HCT116 (cell line): ENCODE results near the gene ZNF236. TPM values are rescaled to one million over a fixed set of nuclear protein-coding genes. Genes with fewer than 3 reads are reported as not detected.

Experiments used
- ATAC-seq: fragments of 200-7000 bp; cut with Tn5 transposase; 2 replicates; pipeline ENCODE4 v1.9.1; 2020; ENCODE audit warnings: mild to moderate bottlenecking, moderate library complexity
- BruUV-seq: library from RNA; stranded (reverse); fragments of 400-500 nt; replicated peaks from 2 replicates; lab custom pipeline; 2021; lab: Mats Ljungman, UMichigan
- CTCF ChIA-PET: fragments of 300-600 bp; sonication (Branson Sonifier 250); formaldehyde crosslinking; loops from one replicate; lab custom pipeline; 2021; ENCODE audit warnings: antibody characterized with exemption; lab: Charles Lee
- POLR2A ChIA-PET: fragments of 300-600, 350-600 bp; sonication (Branson Sonifier 250); formaldehyde crosslinking; loops from one replicate; lab custom pipeline; 2021; ENCODE audit warnings: antibody characterized with exemption; lab: Charles Lee
- RAD21 ChIA-PET, 2 experiments: fragments of 300-600 bp; sonication (Branson Sonifier 250); formaldehyde crosslinking; loops; one replicate each; lab custom pipeline; 2023; ENCODE audit warnings: low total read pairs in 2 of 2; ENCODE audit not compliant: uncharacterized antibody in 2 of 2, unreplicated experiment in 2 of 2, low non-redundant PET in 1 of 2; lab: Charles Lee
- DNase-seq: peaks from one replicate; pipeline ENCODE4 v3.0.0-alpha.2; 2010; ENCODE audit warnings: low read depth, low spot score
- H2AFZ ChIP-seq: fragments of 200-600 bp; shearing (Covaris generic), sonication (generic); 2 replicates; pipeline ENCODE4 v1.6.1; 2017; ENCODE audit warnings: low read depth, mixed run types, mixed read lengths, antibody characterized with exemption, low read length; ENCODE audit not compliant: poor library complexity, severe bottlenecking
- H3K27ac ChIP-seq: 2 replicates; pipeline ENCODE4 v1.5.1; 2012; ENCODE audit warnings: low read depth, low read length
- H3K27me3 ChIP-seq: fragments of 200-600 bp; sonication (generic); 2 replicates; pipeline ENCODE4 v1.6.1; 2016; ENCODE audit warnings: mixed run types, low read length, mixed read lengths; ENCODE audit not compliant: insufficient read depth
- H3K36me3 ChIP-seq, 2 experiments: fragments of 200-500 bp in 1 of 2; fragments of 200-600 bp in 1 of 2; sonication (Bioruptor generic) in 1 of 2; sonication (generic) in 1 of 2; 2 replicates each; pipeline versions ENCODE4 v1.5.1 to v1.6.1; 2014 to 2016; ENCODE audit warnings: low read length in 2 of 2, inconsistent platforms in 1 of 2, mixed read lengths in 1 of 2, mixed run types in 1 of 2; ENCODE audit not compliant: insufficient read depth in 2 of 2, control insufficient read depth in 1 of 2
- H3K4me1 ChIP-seq, 2 experiments: fragments of 200-600 bp in 1 of 2; sonication (generic) in 1 of 2; 2 replicates each; pipeline versions ENCODE4 v1.5.1 to v1.6.1; 2012 to 2017; ENCODE audit warnings: low read length in 2 of 2, inconsistent platforms in 1 of 2, mild to moderate bottlenecking in 1 of 2, mixed read lengths in 1 of 2, mixed run types in 1 of 2, moderate library complexity in 1 of 2; ENCODE audit not compliant: insufficient read depth in 2 of 2, control insufficient read depth in 1 of 2
- H3K4me2 ChIP-seq: fragments of 200-600 bp; sonication (generic); 2 replicates; pipeline ENCODE4 v1.6.1; 2017; ENCODE audit warnings: mixed run types, low read length, mixed read lengths
- H3K4me3 ChIP-seq, 2 experiments: fragments of 200-600 bp in 1 of 2; sonication (generic) in 1 of 2; replicated peaks in 1 of 2; 2 replicates each; pipeline ENCODE4 v1.5.1; 2011 to 2016; ENCODE audit warnings: low read length in 2 of 2, control low read depth in 1 of 2, low read depth in 1 of 2, mild to moderate bottlenecking in 1 of 2, mixed read lengths in 1 of 2, mixed run types in 1 of 2
- H3K79me2 ChIP-seq: fragments of 200-600 bp; sonication (generic); 2 replicates; pipeline ENCODE4 v1.6.1; 2017; ENCODE audit warnings: mild to moderate bottlenecking, mixed run types, low read length, moderate library complexity, mixed read lengths; ENCODE audit not compliant: insufficient read depth
- H3K9ac ChIP-seq: fragments of 200-600 bp; sonication (generic); 2 replicates; pipeline ENCODE4 v1.6.1; 2016; ENCODE audit warnings: low read length, mixed read lengths
- H3K9me2 ChIP-seq: fragments of 200-600 bp; sonication (generic), shearing (Covaris generic); 2 replicates; pipeline ENCODE4 v1.6.1; 2017; ENCODE audit warnings: mixed run types, mild to moderate bottlenecking, moderate library complexity; ENCODE audit not compliant: insufficient read depth
- H3K9me3 ChIP-seq, 2 experiments: fragments of 200-500 bp in 1 of 2; fragments of 200-600 bp in 1 of 2; sonication (Bioruptor generic) in 1 of 2; sonication (generic) in 1 of 2; 2 replicates each; pipeline ENCODE4 v1.6.1; 2014 to 2017; ENCODE audit warnings: low read length in 2 of 2, mixed read lengths in 2 of 2, inconsistent platforms in 1 of 2, low read depth in 1 of 2, mild to moderate bottlenecking in 1 of 2, mixed run types in 1 of 2, moderate library complexity in 1 of 2; ENCODE audit not compliant: control insufficient read depth in 1 of 2, insufficient read depth in 1 of 2
- H4K20me1 ChIP-seq: fragments of 200-600 bp; sonication (generic), shearing (Covaris generic); 2 replicates; pipeline ENCODE4 v1.6.1; 2017; ENCODE audit warnings: mixed run types, mild to moderate bottlenecking, moderate library complexity; ENCODE audit not compliant: insufficient read depth
- EZH2 ChIP-seq: fragments of 200-600 bp; sonication (generic); IDR thresholded peaks from 2 replicates; pipeline ENCODE4 v1.6.1; 2017; ENCODE audit warnings: antibody characterized with exemption, mixed run types
- FOSL1 ChIP-seq: IDR thresholded peaks from 2 replicates; pipeline ENCODE4 v1.6.1; 2012; ENCODE audit warnings: low read depth
- SP1 ChIP-seq: IDR thresholded peaks from 2 replicates; pipeline ENCODE4 v1.6.1; 2012; ENCODE audit warnings: low read depth
- SRF ChIP-seq: IDR thresholded peaks from 2 replicates; pipeline ENCODE4 v1.6.1; 2012; ENCODE audit warnings: low read depth
- ZFX ChIP-seq: fragments of 450-650 bp; IDR thresholded peaks from 2 replicates; pipeline ENCODE4 v1.6.1; 2017
- ZNF274 ChIP-seq: fragments of 200-500 bp; sonication (Bioruptor generic); IDR thresholded peaks from 2 replicates; pipeline ENCODE4 v1.6.1; 2014; ENCODE audit warnings: mild to moderate bottlenecking, low read depth, low read length, inconsistent platforms
- intact Hi-C: fragments of 100-400 bp; cut with micrococcal nuclease; formaldehyde crosslinking; loops from 2 replicates; pipeline ENCODE4 v1.10.0; 2022
- total RNA-seq: library from RNA; stranded (reverse); gene quantifications from one replicate; pipeline ENCODE4 v1.2.1, GENCODE V29; 2021; ENCODE audit not compliant: unreplicated experiment

Gene ZNF236
- total RNA-seq, 1 experiment from 2014 or later: 15.0 TPM

GRCh38 chr18:76915456-76915855 is 93.1 kb downstream of the ZNF236 start:
- H3K36me3 ChIP-seq: peaks cover 5 to 18% of the 10 kb centered on the region in 2 experiments; a peak in 2 of 4 replicates
- ChIA-PET RAD21 (no interaction called here), POLR2A (no interaction called here)

GRCh38 chr18:76920974-76921373 is 98.6 kb downstream of the ZNF236 start:
- TF ChIP-seq FOSL1 (no peak), ZFX (no peak), ZNF274 (no peak), SP1 (no peak), SRF (no peak)
- DNase-seq (no peak), ATAC-seq (no peak)
- no peaks in the 10 kb centered on the region for H3K79me2 ChIP-seq
- no peaks in the 10 kb centered on the region for H4K20me1 ChIP-seq
- no peak overlapping the region for H3K9ac ChIP-seq
- no TSS peak for BruUV-seq
- no peaks in the 10 kb centered on the region for H3K27me3 ChIP-seq
- no peaks in the 10 kb centered on the region for H3K9me3 ChIP-seq
- H2AFZ ChIP-seq: no peak overlapping the region
- H3K9me2 ChIP-seq: no peaks in the 10 kb centered on the region
- POLR2A ChIA-PET: no interaction called here
- no peak overlapping the region for H3K4me3 ChIP-seq
- H3K4me2 ChIP-seq: no peak overlapping the region
- H3K4me1 ChIP-seq: no peaks in the 10 kb centered on the region
- RAD21 ChIA-PET: interaction anchor here in 1 of 2 experiments (0.6 kb wide), 1 partner anchor 54 kb away, joined by 3 read pairs; no protein-coding TSS in a partner anchor
- H3K27ac ChIP-seq: no peak overlapping the region
- CTCF ChIA-PET: no interaction called here
- intact Hi-C loops: no loop called here
- peaks cover 0 to 5% of the 10 kb centered on the region in 2 experiments; a peak in 1 of 4 replicates for H3K36me3 ChIP-seq

More at GRCh38 chr18:76915456-76915855, 93.1 kb downstream of the ZNF236 start:
- Histone ChIP-seq H3K79me2 (no peaks in the 10 kb centered on the region), H3K9ac (no peak overlapping the region), H3K9me3 (no peaks in the 10 kb centered on the region), H4K20me1 (no peaks in the 10 kb centered on the region), H3K27me3 (no peaks in the 10 kb centered on the region), H3K9me2 (no peaks in the 10 kb centered on the region), H3K4me2 (no peak overlapping the region), H3K27ac (no peak overlapping the region), H2AFZ (no peak overlapping the region), H3K4me3 (no peak overlapping the region), H3K4me1 (no peaks in the 10 kb centered on the region)
- ATAC-seq (no peak), DNase-seq (no peak)
- intact Hi-C loops: no loop called here
- CTCF ChIA-PET: no interaction called here
- no TSS peak for BruUV-seq
- no peak for TF ChIP-seq EZH2
